HepG2 (cell line): ENCODE data around the gene SETD3.

ENCODE experiments used
- ATF2 ChIP-seq: sonication (generic); formaldehyde crosslinking; IDR thresholded peaks from 2 replicates; pipeline ENCODE4 v1.4.0; 2020; ENCODE audit warnings: missing genetic modification reagents
- RXRA ChIP-seq: sonication (generic); formaldehyde crosslinking; IDR thresholded peaks from 2 replicates; pipeline ENCODE4 v1.5.1; 2020; ENCODE audit warnings: missing genetic modification reagents
- ZFY ChIP-seq: sonication (generic); formaldehyde crosslinking; IDR thresholded peaks from 2 replicates; pipeline ENCODE4 v1.4.0; 2020; ENCODE audit warnings: missing genetic modification reagents
- TF ChIP-seq, protein P1 (sequence below): sonication (generic); formaldehyde crosslinking; IDR thresholded peaks from 2 replicates; pipeline ENCODE4 v1.5.0; 2020; ENCODE audit warnings: mild to moderate bottlenecking, missing genetic modification reagents, moderate library complexity

GRCh38 chr14:99416909-99417308 lies 63.8 kb downstream of the SETD3 start:
- TF ChIP-seq, protein P1, sequence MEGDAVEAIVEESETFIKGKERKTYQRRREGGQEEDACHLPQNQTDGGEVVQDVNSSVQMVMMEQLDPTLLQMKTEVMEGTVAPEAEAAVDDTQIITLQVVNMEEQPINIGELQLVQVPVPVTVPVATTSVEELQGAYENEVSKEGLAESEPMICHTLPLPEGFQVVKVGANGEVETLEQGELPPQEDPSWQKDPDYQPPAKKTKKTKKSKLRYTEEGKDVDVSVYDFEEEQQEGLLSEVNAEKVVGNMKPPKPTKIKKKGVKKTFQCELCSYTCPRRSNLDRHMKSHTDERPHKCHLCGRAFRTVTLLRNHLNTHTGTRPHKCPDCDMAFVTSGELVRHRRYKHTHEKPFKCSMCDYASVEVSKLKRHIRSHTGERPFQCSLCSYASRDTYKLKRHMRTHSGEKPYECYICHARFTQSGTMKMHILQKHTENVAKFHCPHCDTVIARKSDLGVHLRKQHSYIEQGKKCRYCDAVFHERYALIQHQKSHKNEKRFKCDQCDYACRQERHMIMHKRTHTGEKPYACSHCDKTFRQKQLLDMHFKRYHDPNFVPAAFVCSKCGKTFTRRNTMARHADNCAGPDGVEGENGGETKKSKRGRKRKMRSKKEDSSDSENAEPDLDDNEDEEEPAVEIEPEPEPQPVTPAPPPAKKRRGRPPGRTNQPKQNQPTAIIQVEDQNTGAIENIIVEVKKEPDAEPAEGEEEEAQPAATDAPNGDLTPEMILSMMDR, result no peak
- no peak for TF ChIP-seq ATF2 (CRISPR knock-in tag)
- TF ChIP-seq RXRA (CRISPR knock-in tag), result no peak
- TF ChIP-seq ZFY (CRISPR knock-in tag), result no peak
